IMR-90 (cell line): ENCODE measurements around the gene DMXL1.

Experiments
- RFX5 ChIP-seq: IDR thresholded peaks from 2 replicates; pipeline ENCODE4 v1.8.0; 2012; ENCODE audit warnings: low read depth, mild to moderate bottlenecking, low read length, moderate library complexity
- TF ChIP-seq, protein P1 (sequence below): conservative IDR thresholded peaks from 2 replicates; pipeline ENCODE4 v1.5.1; 2012; ENCODE audit warnings: mild to moderate bottlenecking, low read depth, low read length, improper control_type of control experiment

GRCh38 chr5:119031905-119032304 lies 39.0 kb upstream of the DMXL1 start:
- TF ChIP-seq, protein P1, sequence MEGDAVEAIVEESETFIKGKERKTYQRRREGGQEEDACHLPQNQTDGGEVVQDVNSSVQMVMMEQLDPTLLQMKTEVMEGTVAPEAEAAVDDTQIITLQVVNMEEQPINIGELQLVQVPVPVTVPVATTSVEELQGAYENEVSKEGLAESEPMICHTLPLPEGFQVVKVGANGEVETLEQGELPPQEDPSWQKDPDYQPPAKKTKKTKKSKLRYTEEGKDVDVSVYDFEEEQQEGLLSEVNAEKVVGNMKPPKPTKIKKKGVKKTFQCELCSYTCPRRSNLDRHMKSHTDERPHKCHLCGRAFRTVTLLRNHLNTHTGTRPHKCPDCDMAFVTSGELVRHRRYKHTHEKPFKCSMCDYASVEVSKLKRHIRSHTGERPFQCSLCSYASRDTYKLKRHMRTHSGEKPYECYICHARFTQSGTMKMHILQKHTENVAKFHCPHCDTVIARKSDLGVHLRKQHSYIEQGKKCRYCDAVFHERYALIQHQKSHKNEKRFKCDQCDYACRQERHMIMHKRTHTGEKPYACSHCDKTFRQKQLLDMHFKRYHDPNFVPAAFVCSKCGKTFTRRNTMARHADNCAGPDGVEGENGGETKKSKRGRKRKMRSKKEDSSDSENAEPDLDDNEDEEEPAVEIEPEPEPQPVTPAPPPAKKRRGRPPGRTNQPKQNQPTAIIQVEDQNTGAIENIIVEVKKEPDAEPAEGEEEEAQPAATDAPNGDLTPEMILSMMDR, result no peak
- TF ChIP-seq RFX5, result no peak
